Epithelial cell of esophagus (primary cell): Measurements from ENCODE around the gene DHX35.
A peak's percentile ranks its signal among the peaks of the same experiment; 100 is the strongest.

Experiments
- DNase-seq: peaks from one replicate; pipeline ENCODE4 v3.0.0; 2010; ENCODE audit warnings: low read depth
- H3K4me3 ChIP-seq: 2 replicates; pipeline ENCODE4 v1.5.1; 2011; ENCODE audit warnings: mild to moderate bottlenecking, low read length, control low read depth
- CTCF ChIP-seq: IDR thresholded peaks from 2 replicates; pipeline ENCODE4 v1.5.1; 2011; ENCODE audit warnings: low read depth, mild to moderate bottlenecking, low read length, control low read depth, inconsistent platforms; ENCODE audit not compliant: insufficient read depth; ENCODE audit errors: missing control alignments

The DHX35 gene

GRCh38 chr20:39075731-39076130 lies 113.6 kb downstream of the DHX35 start:
- no peak overlapping the region for H3K4me3 ChIP-seq
- TF ChIP-seq CTCF, result no peak
- DNase-seq, result no peak

- no peak for DNase-seq
- TF ChIP-seq CTCF, result no peak
- H3K4me3 ChIP-seq, result no peak overlapping the region
These were observed 114.8 kb downstream of the DHX35 start for GRCh38 chr20:39076958-39077357.

GRCh38 chr20:39080326-39080725 lies 118.2 kb downstream of the DHX35 start:
- no peak for DNase-seq
- no peak for TF ChIP-seq CTCF
- H3K4me3 ChIP-seq, result no peak overlapping the region

- H3K4me3 ChIP-seq, result no peak overlapping the region
- DNase-seq, result peak; percentile 77
- peak; percentile 95 for TF ChIP-seq CTCF
These were observed 119.1 kb downstream of the DHX35 start for GRCh38 chr20:39081255-39081654.

- no peak overlapping the region for H3K4me3 ChIP-seq
- TF ChIP-seq CTCF, result no peak
These were observed 120.7 kb downstream of the DHX35 start for GRCh38 chr20:39082622-39083398.

GRCh38 chr20:39083761-39084160 lies 121.6 kb downstream of the DHX35 start:
- TF ChIP-seq CTCF, result no peak
- H3K4me3 ChIP-seq, result no peak overlapping the region
- DNase-seq, result no peak

More at GRCh38 chr20:39082622-39083398, 120.7 kb downstream of the DHX35 start:
- no peak for DNase-seq

- TF ChIP-seq CTCF, result no peak
- no peak overlapping the region for H3K4me3 ChIP-seq
- no peak for DNase-seq
These were observed 126.9 kb downstream of the DHX35 start for GRCh38 chr20:39089029-39089428.
